SK-N-SH treated with all-trans-retinoic acid at 6 μM for 48 hours (cell line): Measurements from ENCODE around the gene ZNF202.

Source experiments
- ARNTL ChIP-seq: fragments of 450-650 bp; formaldehyde crosslinking; IDR thresholded peaks from 2 replicates; pipeline ENCODE4 v1.5.0; 2020; ENCODE audit warnings: low read depth, mild to moderate bottlenecking, moderate library complexity, borderline replicate concordance
- BACH2 ChIP-seq: fragments of 250-450 bp; sonication (Bioruptor Pico); IDR thresholded peaks from 2 replicates; pipeline ENCODE4 v1.9.0; 2021; ENCODE audit warnings: mild to moderate bottlenecking, borderline replicate concordance
- ESRRG ChIP-seq: fragments of 250-450 bp; sonication (Bioruptor Pico); IDR thresholded peaks from 2 replicates; pipeline ENCODE4 v1.6.1; 2021; ENCODE audit warnings: mild to moderate bottlenecking
- OSR1 ChIP-seq: fragments of 250-450 bp; sonication (Bioruptor Pico); IDR thresholded peaks from 2 replicates; pipeline ENCODE4 v1.8.0; 2022; ENCODE audit warnings: moderate library complexity, mild to moderate bottlenecking, inconsistent platforms
- PPARA ChIP-seq: fragments of 250-450 bp; sonication (Bioruptor Pico); IDR thresholded peaks from 2 replicates; pipeline ENCODE4 v1.5.0; 2020; ENCODE audit warnings: mild to moderate bottlenecking, borderline replicate concordance
- RARB ChIP-seq: fragments of 250-450 bp; sonication (Bioruptor Pico); IDR thresholded peaks from 2 replicates; pipeline ENCODE4 v1.8.0; 2021; ENCODE audit warnings: mild to moderate bottlenecking, moderate library complexity
- SNAI2 ChIP-seq: fragments of 250-450 bp; sonication (Bioruptor Pico); IDR thresholded peaks from 2 replicates; pipeline ENCODE4 v1.5.0; 2020; ENCODE audit warnings: mild to moderate bottlenecking, moderate library complexity
- ZNF565 ChIP-seq: fragments of 450-650 bp; formaldehyde crosslinking; conservative IDR thresholded peaks from 2 replicates; pipeline ENCODE4 v1.5.0; 2020; ENCODE audit warnings: low read depth, mild to moderate bottlenecking, moderate library complexity
- TF ChIP-seq, protein P1 (sequence below): fragments of 250-450 bp; sonication (Bioruptor Pico); IDR thresholded peaks from 2 replicates; pipeline ENCODE4 v1.8.0; 2020; ENCODE audit warnings: mild to moderate bottlenecking, moderate library complexity, borderline replicate concordance
- TF ChIP-seq, protein P2 (sequence below): fragments of 250-450 bp; sonication (Bioruptor Pico); IDR thresholded peaks from 2 replicates; pipeline ENCODE4 v1.8.0; 2021; ENCODE audit warnings: low read depth, mild to moderate bottlenecking, moderate library complexity, borderline replicate concordance
- TF ChIP-seq, protein P3 (sequence below): fragments of 250-450 bp; sonication (Bioruptor Pico); IDR thresholded peaks from 2 replicates; pipeline ENCODE4 v1.5.1; 2020; ENCODE audit warnings: low read depth, mild to moderate bottlenecking, moderate library complexity

DNA sequence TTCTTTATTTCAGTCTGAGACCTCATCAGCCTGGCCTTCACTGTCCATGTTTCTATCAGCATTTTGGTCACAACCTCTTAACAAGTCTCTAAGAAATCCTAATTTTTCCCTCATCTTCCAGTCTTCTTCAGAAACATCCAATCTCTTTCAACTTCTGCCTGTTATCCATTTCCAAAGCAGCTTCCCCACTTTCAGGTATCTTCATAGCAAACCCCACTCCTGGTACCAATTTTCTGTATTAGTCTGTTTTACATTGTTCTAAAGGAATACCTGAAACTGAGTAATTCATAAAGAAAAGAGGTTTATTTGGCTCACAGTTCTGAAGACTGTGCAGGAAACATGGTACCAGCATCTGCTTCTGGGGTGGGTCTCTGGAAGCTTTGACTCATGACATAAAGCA is 21.0 kb upstream of the ZNF202 start:
- no peak for TF ChIP-seq ESRRG (CRISPR knock-in tag)
- TF ChIP-seq, protein P1, sequence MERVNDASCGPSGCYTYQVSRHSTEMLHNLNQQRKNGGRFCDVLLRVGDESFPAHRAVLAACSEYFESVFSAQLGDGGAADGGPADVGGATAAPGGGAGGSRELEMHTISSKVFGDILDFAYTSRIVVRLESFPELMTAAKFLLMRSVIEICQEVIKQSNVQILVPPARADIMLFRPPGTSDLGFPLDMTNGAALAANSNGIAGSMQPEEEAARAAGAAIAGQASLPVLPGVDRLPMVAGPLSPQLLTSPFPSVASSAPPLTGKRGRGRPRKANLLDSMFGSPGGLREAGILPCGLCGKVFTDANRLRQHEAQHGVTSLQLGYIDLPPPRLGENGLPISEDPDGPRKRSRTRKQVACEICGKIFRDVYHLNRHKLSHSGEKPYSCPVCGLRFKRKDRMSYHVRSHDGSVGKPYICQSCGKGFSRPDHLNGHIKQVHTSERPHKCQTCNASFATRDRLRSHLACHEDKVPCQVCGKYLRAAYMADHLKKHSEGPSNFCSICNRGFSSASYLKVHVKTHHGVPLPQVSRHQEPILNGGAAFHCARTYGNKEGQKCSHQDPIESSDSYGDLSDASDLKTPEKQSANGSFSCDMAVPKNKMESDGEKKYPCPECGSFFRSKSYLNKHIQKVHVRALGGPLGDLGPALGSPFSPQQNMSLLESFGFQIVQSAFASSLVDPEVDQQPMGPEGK (CRISPR knock-in tag) = no peak
- TF ChIP-seq, protein P2, sequence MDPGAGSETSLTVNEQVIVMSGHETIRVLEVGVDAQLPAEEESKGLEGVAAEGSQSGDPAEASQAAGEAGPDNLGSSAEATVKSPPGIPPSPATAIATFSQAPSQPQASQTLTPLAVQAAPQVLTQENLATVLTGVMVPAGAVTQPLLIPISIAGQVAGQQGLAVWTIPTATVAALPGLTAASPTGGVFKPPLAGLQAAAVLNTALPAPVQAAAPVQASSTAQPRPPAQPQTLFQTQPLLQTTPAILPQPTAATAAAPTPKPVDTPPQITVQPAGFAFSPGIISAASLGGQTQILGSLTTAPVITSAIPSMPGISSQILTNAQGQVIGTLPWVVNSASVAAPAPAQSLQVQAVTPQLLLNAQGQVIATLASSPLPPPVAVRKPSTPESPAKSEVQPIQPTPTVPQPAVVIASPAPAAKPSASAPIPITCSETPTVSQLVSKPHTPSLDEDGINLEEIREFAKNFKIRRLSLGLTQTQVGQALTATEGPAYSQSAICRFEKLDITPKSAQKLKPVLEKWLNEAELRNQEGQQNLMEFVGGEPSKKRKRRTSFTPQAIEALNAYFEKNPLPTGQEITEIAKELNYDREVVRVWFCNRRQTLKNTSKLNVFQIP (CRISPR knock-in tag) = no peak
- no peak for TF ChIP-seq RARB (CRISPR knock-in tag)
- no peak for TF ChIP-seq BACH2 (CRISPR knock-in tag)
- TF ChIP-seq, protein P3, sequence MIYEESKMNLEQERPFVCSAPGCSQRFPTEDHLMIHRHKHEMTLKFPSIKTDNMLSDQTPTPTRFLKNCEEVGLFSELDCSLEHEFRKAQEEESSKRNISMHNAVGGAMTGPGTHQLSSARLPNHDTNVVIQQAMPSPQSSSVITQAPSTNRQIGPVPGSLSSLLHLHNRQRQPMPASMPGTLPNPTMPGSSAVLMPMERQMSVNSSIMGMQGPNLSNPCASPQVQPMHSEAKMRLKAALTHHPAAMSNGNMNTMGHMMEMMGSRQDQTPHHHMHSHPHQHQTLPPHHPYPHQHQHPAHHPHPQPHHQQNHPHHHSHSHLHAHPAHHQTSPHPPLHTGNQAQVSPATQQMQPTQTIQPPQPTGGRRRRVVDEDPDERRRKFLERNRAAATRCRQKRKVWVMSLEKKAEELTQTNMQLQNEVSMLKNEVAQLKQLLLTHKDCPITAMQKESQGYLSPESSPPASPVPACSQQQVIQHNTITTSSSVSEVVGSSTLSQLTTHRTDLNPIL (CRISPR knock-in tag) = no peak
- TF ChIP-seq SNAI2 = no peak
- TF ChIP-seq ARNTL (CRISPR knock-in tag) = no peak
- TF ChIP-seq ZNF565 = no peak
- no peak for TF ChIP-seq PPARA
- TF ChIP-seq OSR1 = no peak
